Posterior cingulate gyrus (tissue), 11 donors: ENCODE results near the gene GNPDA2.
"Not testable (repeated sequence)": the region's sequence is repeated elsewhere in the genome, so short reads cannot be mapped to it uniquely, and the experiment has no call there.

ENCODE experiments used
- DNase-seq, 10 donors: peaks; one replicate each; pipeline versions ENCODE4 v3.0.0 to v3.0.0-alpha.2; 2020 to 2021; ENCODE audit warnings: mixed read lengths in 3 of 10
- intact Hi-C: fragments of 100-400 bp; cut with DNase I; formaldehyde crosslinking; loops from one replicate; pipeline ENCODE4 v1.15.1; 2023

GNPDA2 gene

DNA sequence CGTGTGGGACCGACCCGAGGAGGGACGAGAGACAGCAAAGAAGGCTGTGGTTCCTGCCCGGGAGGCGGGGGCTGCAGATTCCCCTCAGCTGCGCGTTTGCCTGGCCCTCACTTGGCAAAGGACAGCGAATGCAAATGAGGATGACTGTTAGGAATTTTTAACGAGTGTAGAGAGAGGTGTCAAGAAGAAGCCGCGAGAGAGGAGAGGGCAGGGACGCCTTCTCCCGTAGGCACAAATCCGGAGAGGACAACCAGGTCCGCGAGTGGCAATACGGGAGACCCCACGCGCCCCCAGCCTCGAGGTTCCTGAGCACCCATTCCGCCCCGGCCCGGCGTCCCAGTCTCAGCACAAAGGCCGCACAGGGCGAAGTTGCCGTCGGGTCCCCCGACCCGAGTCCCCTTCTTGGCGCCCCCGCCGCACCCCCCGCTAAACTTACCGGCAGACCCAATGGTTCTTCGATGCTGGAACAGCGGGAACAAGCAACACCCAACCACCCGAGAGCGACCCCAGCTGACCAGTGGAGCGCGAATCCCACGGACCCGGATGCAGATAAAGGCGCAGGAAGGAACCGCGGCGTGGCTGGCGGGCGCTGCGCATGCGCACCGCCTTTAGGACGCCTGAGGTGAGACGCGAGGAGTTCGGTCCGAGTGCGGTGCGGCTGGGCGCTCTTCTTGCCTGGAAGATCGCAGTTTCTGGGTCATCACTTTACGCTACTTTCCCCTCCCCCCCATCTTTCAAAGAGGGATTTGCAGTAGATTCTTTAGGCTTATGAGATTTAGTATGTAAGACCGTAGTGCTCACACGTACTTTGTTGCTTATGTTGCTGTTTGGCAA, at the start of gene GNPDA2:
GNPDA2 (minus strand) TSS at position 519 of the 834 bp plus-strand sequence. CDS start 4,349 bp downstream, outside the sequence.
- intact Hi-C loops = no loop called here
- peak; percentile 84 to 98 (median 88) for DNase-seq

DNA sequence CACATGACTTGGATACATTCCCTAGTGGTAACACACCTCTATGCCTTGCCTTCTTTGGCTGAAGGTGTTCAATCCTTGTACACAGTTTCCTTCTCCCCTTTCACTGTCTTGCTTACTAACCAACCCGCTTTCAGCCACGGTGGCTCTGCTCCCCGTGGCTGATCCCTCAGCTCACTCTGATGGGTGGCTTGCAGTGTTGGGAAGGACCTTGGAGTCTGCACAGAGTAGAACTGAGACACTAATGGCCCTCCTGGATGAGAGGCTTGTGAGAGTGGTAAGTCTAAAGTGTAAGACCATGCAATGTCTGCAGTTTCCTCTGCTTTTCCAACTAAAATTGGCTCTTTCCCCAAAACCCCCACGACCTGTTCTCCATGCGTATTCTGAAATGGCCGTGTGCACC, 46.0 kb upstream of the GNPDA2 start:
- DNase-seq = peak in 1 of 10 donors; percentile 54
- intact Hi-C loops = no loop called here

DNA sequence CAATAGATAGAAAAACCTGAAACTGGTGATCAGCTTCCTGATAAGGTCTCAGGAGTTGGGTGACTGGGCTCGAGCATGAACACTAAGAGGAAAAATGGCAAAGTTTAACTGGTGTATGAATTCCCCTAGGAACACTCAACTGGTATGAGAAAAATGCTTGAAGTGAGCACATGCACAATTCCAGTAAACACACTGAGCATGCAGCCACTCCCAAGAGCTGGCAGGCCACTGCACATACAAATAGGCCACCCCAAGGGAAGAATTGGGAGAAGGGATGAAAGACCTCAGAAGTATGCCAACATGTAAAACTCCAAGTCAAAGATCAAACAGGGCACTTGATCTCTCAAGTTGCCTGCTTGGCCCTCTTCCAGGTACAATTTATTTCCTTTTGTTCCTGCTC, 45.4 kb upstream of the GNPDA2 start:
- intact Hi-C loops = no loop called here
- DNase-seq = no peak

DNA sequence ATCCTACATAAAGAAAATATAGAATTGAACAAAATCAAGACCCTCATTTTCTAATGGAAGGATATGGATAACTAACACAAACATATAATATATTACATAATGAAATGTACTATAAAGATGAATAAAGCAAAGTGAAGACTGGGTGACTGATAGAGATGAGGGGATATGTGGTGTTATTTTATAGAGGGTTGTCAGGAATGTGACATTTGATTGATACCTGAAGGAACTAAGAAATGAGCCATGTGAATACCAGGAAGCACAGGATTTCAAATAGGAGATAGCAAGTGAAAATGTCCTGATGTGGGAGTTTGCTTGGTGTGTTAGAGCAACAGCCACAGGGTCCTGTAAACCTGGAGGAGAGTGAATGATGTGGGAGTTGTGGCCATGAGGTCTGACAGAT, 40.1 kb upstream of the GNPDA2 start:
- DNase-seq = no peak
- intact Hi-C loops = no loop called here

DNA sequence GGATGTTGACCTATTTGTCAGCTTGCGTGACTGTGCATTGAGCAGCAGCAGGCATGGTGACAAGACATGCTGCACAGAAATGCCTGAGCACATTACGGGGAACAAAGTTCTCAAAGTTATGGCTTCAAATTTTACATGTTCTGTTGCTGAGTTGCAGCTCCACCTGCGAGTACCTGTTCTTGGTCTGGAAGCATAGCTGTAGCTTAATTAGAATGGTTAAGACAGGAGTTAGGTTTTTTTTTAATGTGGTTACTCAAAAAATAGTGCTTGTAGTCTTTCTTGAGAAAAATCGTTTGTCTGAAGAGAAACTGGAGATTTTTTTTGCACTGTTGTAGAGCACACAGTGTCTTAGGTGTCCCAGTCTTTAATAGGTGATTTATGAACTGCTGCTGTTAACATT, 38.8 kb upstream of the GNPDA2 start:
- DNase-seq = no peak
- intact Hi-C loops = no loop called here

DNA sequence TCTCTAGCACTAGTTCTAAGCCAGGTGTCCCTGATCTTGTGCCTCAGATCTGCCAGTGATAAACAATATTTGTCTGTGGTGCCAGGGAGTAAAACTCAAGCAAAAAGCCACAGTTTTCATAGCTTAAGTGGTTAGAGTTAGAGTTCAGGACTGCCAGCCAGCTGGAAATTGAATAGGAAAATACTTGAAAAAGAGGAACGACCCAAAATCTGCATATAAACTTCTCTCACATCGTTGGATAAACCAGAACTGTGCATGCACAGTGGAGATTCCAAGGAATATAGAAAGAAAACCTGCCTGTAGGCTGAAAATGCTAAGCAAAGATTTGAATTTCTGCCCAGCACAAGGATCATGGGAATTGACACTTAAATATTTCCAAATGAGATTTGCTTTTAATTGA, 35.0 kb upstream of the GNPDA2 start:
- no peak for DNase-seq
- intact Hi-C loops = loop anchor here (5.0 kb wide), 2 partner anchors 681 to 1516 kb away; no protein-coding TSS in a partner anchor

DNA sequence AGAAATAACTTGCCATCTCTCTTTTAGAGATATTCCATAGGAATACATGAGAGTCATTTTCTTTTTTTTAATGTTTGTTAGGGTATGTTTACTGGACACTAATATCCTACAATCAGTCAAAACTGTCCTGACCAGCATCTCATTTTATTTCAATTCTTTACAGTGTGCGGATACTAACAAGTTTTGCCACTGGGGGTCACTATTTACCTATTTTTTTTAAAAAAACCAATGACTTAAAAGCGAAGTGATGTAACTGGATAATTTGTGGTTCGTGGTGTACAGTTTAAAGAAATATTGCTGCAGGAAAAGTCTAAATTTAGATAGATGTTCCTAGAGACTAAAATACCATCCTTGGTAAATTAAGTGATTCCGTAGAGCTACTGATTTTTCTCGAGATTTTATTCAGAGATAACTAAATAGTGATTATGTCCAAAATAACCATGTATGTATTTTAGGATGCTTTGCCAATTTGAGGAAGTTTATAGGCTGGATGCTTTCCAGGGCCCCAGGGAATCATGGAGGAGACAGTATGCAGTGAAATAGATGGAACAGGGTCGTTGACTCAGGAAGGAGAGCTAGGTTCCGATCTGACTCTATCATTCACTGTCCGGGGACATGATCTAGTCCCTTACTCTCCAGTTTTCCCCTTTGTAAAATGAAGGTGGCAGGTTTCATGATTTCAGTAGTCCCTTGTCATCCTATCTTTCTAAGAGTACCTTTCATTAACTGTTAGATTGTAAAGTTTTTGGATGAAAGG, 34.0 kb upstream of the GNPDA2 start:
- intact Hi-C loops = loop anchor here (5.0 kb wide), 2 partner anchors 682 to 1517 kb away; no protein-coding TSS in a partner anchor
- no peak for DNase-seq

DNA sequence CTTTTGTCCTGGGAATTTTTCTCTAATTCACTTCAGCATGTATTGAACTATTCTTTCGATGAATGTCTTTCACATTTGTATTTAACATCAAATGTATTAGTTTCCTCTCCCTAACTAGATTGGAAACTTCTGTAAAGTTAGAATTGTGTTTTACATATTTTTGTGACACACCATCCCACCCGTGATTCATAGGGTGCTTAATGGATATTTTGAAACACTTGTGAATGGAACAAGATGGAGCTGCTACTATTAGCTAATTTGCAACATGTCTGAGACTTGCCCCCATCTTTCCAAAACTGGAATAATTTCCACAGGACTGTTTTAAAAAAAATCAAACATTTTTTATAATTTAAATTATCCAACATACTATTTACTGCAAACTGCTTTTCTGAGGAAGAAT, 30.2 kb upstream of the GNPDA2 start:
- intact Hi-C loops = no loop called here
- no peak for DNase-seq

DNA sequence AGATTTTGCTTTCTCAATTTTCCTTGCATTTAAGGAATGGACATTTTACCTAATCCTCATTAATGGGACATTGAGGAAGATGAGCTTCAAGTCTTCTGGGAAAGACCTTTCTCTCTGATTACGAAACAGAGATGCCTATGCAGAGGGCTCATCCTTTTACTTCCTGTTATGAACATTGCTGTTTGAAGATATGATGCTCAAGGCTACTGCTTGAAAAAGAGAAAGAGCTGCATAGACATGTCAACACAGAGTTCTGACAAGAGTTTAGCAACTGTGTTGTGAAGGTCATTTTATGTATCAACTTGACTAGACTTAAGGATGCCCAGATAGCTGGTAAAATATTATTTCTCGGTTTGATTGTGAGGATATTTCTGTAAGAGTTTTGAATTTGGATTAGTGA, 13.8 kb upstream of the GNPDA2 start:
- intact Hi-C loops = no loop called here
- no peak for DNase-seq

DNA sequence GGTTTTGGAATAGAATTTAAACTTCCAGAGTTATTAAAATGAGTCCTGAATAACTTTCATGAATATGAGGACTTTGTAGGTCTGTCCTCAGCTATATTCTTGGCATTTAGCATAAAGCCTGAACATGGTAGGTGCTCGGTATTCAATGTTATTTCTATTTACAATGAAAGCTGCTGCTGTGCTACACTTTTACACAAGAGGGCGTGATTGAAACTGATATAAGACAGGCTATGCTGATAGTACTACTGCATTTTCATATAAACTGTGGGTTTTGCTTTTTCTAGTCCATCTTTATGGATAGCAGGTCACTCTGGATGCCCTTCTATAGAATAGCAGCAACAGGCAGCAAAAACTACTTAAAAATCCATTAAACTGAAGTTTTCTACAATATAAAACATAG, 12.3 kb upstream of the GNPDA2 start:
- no peak for DNase-seq
- intact Hi-C loops = no loop called here

DNA sequence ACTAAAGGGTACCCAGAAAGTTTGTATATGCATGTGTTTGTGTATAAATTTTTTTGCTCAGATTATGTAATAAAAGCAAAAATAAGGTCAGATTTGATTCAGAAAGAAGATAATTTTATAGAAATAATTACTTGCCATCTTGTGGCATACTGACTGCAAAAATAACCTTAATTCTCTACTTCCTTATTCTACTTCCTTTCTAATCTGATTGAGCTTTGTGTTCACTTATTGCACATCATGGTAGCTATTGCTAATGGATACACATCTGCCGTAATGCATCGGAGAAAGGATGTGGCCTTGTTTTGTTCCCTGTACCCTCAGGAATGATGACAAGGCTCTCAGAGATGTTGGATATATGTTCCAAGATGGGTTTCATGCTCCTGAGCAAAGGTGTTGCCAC, 10.5 kb upstream of the GNPDA2 start:
- intact Hi-C loops = no loop called here
- DNase-seq = no peak

DNA sequence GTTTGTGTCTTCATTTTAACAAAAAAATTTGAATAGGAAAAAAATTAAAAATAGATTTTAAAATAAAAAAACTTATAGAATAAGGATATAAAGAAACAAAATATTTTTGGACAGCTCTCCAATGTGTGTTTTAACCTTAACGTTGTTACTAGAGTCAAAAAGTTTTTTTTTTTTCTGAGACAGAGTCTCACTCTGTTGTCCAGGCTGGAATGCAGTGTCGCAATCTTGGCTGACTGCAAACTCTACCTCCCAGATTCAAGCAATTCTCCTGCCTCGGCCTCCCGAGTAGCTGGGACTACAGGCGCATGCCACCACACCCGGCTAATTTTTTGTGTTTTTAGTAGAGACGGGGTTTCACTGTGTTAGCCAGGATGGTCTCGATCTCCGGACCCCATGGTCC, 2.3 kb upstream of the GNPDA2 start:
- intact Hi-C loops, DNase-seq: not testable (repeated sequence)

DNA sequence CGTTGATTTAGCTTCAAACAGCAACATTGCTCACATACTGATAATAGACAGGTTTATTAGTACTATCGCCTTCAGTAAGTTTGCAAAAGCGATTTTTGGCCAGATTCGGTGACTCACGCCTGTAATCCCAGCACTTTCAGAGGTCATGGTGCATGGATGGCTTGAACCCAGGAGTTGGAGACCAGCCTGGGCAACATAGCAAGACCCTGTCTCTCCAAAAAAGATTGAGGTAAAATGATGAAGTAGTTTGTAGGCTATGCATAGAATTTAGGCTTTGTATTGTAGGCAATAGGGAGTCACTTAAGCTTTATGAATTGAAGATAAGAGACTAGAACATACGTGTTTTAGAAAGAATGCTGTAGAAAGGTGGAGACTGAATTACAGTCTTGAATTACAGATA, 1.1 kb upstream of the GNPDA2 start:
- DNase-seq = no peak
- intact Hi-C loops = no loop called here

DNA sequence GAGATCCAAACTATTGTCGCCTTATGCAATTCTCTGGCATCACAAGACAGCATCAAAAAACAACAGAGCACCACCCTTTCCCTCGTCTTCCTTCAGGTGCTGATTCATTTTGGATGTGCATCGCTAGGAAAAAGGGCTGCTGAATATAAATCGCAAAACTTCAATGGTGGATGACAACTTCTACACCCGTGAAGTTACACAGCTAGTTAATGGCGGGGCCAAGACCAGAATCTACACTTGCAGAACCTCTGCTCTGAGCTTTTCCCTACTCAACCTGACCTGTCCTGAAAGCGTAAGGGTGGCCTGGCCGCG, 674 bp downstream of the GNPDA2 start:
- no peak for DNase-seq
- intact Hi-C loops = no loop called here

DNA sequence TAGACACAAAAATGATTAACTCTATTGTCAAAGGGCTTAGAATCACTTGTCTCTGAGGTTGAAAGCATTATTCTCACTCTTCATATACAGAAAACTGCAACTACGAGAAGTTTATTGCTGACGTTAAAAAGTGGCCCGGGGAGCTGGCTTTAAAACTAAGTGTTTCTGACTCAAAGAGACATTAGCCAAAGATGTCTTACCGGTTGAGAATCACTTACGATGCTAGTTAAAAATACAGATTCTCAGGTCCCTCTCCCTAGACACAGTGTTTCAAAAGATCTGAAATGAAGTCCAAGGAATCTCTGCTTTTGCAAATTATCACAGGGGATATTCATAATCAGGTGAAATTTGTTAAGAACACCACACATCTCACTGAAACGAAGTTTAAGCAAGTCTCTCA, 1.2 kb downstream of the GNPDA2 start:
- intact Hi-C loops = no loop called here
- DNase-seq = no peak

DNA sequence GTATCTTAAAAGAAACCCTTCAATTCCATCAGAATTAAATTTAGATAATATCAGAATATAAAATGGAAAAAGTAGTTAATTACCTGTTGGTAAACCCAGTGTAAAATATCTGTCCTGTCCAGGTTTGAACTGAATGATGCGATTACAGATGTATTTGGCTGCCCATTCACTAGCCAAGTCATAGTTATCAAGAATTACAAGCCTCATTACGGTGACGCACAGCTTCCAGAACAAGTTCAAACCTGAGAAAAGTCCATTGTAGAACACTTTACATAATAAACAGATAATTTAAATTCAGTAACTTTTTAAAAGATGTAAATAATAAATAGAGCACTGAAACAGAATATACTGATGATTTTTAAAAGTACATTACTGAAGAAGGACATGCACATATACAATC, 4.4 kb downstream of the GNPDA2 start:
- DNase-seq = no peak
- intact Hi-C loops = no loop called here

DNA sequence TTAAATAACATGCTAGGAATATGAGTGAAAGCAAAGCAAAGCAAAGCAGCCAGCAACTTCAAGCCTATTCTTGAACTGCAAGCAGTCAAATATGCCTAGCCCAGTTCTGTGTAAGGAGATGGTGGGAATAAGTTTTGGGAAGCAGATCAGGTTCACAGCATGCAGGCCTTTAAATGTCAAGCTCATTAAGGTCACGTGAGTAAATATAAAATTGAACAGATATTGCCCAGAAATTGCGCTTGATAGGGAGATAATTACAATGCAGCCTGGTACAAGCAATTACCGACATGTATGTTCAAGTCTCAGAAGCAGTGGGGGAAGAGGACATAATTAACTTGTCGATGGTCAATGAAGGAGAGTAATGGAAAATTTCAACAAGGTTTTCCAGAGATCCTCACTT, 6.0 kb downstream of the GNPDA2 start:
- DNase-seq = no peak
- intact Hi-C loops = no loop called here

DNA sequence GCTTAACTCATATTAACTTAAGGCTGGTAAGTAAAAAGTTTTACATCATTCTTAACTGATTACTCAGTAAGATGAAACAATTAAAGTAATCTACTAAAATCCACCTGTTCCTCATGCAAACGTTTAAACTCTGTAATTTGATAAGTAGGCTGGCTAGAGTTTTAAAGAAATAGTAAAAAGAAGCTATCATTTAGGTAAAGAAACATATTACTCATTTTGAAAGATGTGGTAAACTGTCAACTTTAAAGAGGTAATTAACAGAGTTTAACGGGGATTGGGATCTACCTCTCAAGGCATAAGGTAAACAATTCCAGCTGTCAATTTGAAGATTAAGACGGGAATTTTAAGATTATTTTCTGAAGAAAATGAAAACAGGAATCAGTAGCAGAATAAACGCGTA, 9.8 kb downstream of the GNPDA2 start:
- intact Hi-C loops = no loop called here
- DNase-seq = no peak

DNA sequence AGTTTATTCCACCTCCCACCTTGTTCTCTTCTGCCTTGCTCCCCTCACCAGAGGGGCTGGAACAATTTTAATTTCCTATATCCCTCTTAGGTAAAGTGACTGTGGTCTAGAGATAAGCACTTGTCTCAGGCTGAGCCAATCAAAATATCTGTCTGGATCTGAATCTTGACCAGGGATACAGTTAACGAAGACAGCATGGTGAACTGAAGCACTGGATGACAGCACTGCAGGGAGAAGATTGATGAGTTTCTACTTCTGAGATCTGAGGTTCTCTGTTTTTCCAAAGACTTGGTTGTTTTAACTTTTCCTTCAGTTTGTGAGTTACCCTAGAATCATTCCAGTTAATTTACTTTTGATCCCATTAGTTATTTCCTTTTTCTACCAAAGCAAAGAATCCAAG, 13.2 kb downstream of the GNPDA2 start:
- DNase-seq = no peak
- intact Hi-C loops = no loop called here

DNA sequence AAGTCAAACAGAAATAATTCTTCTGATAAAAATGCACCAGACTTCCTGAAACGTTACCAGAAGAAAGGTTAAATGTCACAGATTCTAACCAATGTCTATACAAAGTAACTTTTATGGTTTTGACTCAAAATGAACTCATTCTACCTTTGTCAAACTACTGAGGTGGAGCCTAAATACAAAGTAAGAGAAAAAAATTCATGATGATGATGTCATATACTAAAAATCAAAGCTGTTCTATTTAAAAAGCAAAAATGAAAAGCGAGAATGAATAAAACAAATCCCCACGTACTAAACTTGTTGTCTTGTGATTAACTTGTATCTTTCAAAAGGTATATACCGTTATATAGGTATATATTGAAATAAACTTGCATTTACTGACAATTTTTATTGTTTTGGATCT, 21.7 kb downstream of the GNPDA2 start:
- intact Hi-C loops = no loop called here
- DNase-seq = no peak

DNA sequence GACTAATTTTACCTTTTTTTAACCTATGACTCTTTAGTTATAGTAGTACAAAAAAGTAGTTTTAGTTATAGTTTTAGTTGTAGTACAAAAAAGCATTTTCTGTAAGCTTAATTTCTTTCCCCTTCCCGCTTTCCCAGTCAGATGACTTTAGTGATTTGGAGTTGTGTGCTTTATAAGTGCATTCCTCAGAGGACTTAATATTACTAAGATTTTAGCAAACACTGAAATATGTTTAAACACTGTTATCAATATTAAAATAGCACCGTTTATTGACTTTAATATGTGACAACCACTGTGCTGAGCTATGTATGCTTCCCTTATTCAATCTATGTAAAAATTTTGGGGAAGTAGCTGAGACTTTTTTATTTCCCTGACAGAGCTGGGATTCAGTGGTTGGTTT, 25.3 kb downstream of the GNPDA2 start:
- intact Hi-C loops = no loop called here
- no peak for DNase-seq

DNA sequence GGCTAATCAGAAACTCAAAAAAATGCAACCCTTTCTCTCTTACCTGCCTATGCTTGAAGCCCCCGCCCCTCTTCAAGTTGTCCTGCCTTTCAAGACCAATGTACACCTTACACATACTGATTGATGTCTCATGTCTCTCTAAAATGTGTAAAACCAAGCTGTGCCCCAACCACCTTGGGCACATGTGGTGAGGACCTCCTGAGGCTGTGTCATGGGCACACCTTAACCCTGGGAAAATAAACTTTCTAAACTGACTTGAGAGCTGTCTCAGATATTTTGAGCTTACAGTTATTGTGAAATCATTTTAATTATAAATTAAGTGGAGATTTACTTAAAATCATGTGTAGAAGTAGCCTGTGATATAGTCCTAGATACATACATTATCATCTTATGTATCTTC, 25.9 kb downstream of the GNPDA2 start:
- intact Hi-C loops = no loop called here
- no peak for DNase-seq
